MCF 10A (cell line): Measurements from ENCODE around the gene ALDH3B1. TPM values are rescaled to one million over a fixed set of nuclear protein-coding genes. Genes with fewer than 3 reads are reported as not detected.

Experiments used
- BruUV-seq: library from RNA; stranded (reverse); fragments of 400-500 nt; replicated peaks from 2 replicates; lab custom pipeline; 2021; lab: Mats Ljungman, UMichigan
- CTCF ChIA-PET: fragments of 300-600 bp; sonication (Branson Sonifier 250); formaldehyde crosslinking; extraction: SDS; loops from one replicate; lab custom pipeline; 2021; ENCODE audit warnings: antibody characterized with exemption, inconsistent platforms; lab: Yijun Ruan, JAX
- POLR2A ChIA-PET: fragments of 300-600, 350-650 bp; sonication (Branson Sonifier 250); formaldehyde crosslinking; extraction: SDS; loops from one replicate; lab custom pipeline; 2020; ENCODE audit warnings: antibody characterized with exemption, inconsistent platforms; lab: Yijun Ruan, JAX
- DNase-seq: peaks from one replicate; pipeline ENCODE4 v3.0.0-alpha.2; 2018; ENCODE audit not compliant: unreplicated experiment
- H3K27ac Mint-ChIP-seq: one replicate; pipeline ENCODE4 v1.8.0; 2022; ENCODE audit warnings: mild to moderate bottlenecking, low read depth, mixed read lengths; ENCODE audit not compliant: unreplicated experiment
- H3K27me3 Mint-ChIP-seq: one replicate; pipeline ENCODE4 v1.8.0; 2022; ENCODE audit warnings: mixed read lengths; ENCODE audit not compliant: insufficient read depth, unreplicated experiment
- H3K36me3 Mint-ChIP-seq: one replicate; pipeline ENCODE4 v1.8.0; 2022; ENCODE audit warnings: mild to moderate bottlenecking, moderate library complexity, mixed read lengths; ENCODE audit not compliant: insufficient read depth, unreplicated experiment
- H3K4me1 Mint-ChIP-seq: one replicate; pipeline ENCODE4 v1.8.0; 2022; ENCODE audit warnings: mixed read lengths; ENCODE audit not compliant: insufficient read depth, unreplicated experiment
- H3K4me3 Mint-ChIP-seq: one replicate; pipeline ENCODE4 v1.8.0; 2022; ENCODE audit warnings: mild to moderate bottlenecking, moderate library complexity, mixed read lengths; ENCODE audit not compliant: unreplicated experiment
- H3K9me3 Mint-ChIP-seq: one replicate; pipeline ENCODE4 v1.8.0; 2022; ENCODE audit warnings: mixed read lengths; ENCODE audit not compliant: unreplicated experiment
- intact Hi-C: fragments of 100-400 bp; cut with micrococcal nuclease; formaldehyde crosslinking; loops from 2 replicates; pipeline ENCODE4 v1.14.1; 2022
- total RNA-seq: library from RNA; stranded (reverse); gene quantifications from 2 replicates; pipeline ENCODE4 v1.2.3, GENCODE V29; 2022
- TF ChIP-seq, protein P1 (sequence below): fragments of 200-600 bp; IDR thresholded peaks from one replicate; pipeline ENCODE4 v1.8.0; 2022; ENCODE audit warnings: antibody characterized with exemption, mild to moderate bottlenecking; ENCODE audit not compliant: unreplicated experiment

The ALDH3B1 gene
- total RNA-seq, 1 experiment from 2014 or later, result 37.2 TPM

DNA sequence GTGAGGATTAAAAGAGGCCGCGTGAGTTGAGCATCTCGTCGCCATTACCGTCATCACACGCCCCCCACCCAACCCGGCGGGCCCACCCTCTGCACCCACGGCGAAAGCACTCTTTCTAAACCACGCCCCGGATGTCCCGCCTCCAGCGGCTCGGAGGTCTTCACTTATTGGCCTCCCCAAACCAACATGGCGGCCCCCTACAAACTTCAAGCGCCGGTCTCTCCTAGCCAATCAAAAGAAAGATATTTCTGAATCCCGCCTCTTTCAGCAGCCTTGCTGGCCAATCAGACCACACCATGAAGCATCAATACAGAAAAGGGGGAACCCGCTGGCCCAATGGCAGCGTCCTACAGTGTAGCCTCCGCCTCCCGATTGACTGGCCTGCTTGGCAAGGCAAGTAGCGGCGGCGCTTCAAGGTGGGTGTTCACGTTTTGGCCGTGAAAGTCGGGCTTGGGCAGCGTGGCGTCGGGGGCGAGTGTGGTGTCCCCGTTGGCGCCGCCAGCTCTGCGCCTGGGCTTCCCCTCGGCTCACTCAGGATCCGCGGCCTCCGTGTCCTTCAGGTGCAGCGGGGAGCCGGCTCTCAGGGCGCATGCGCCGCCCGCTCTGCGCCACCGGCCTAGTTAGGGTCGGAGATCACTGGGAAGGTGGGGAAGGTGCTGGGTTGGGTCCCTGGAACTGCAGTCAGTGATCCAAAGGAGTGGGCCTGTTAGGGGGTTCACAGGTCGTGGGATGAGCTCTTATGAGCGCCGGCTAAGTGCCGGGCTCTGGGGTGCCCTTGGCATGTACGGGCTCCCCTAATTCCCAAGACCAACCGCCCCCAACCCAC is 20.4 kb downstream of the ALDH3B1 start, which contains the start of gene NDUFS8:
Gene NDUFS8, plus strand, starts transcription at position 364 of the 826 bp plus-strand sequence. CDS start 1,471 bp downstream, outside the sequence.
- Mint-ChIP-seq H3K4me1 (peaks cover 26% of the 10 kb centered on the region), H3K4me3 (peak within 1 kb of the TSS; percentile 92), H3K27ac (peak within 1 kb of the TSS; percentile 89), H3K27me3 (no peaks in the 10 kb centered on the region), H3K9me3 (no peaks in the 10 kb centered on the region), H3K36me3 (peaks cover 40% of the 10 kb centered on the region)
- DNase-seq, result peak; percentile 99
- intact Hi-C loops, result loop anchor here (1.0 kb wide), 1 partner anchor 21 kb away; no protein-coding TSS in a partner anchor
- TF ChIP-seq, protein P1, sequence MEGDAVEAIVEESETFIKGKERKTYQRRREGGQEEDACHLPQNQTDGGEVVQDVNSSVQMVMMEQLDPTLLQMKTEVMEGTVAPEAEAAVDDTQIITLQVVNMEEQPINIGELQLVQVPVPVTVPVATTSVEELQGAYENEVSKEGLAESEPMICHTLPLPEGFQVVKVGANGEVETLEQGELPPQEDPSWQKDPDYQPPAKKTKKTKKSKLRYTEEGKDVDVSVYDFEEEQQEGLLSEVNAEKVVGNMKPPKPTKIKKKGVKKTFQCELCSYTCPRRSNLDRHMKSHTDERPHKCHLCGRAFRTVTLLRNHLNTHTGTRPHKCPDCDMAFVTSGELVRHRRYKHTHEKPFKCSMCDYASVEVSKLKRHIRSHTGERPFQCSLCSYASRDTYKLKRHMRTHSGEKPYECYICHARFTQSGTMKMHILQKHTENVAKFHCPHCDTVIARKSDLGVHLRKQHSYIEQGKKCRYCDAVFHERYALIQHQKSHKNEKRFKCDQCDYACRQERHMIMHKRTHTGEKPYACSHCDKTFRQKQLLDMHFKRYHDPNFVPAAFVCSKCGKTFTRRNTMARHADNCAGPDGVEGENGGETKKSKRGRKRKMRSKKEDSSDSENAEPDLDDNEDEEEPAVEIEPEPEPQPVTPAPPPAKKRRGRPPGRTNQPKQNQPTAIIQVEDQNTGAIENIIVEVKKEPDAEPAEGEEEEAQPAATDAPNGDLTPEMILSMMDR, result no peak
- POLR2A ChIA-PET, result interaction anchor here (0.7 to 3.8 kb wide), 9 partner anchors 9 to 493 kb away, joined by 3 to 59 read pairs (median 4); partner anchors contain the start of genes ALDH3B1 and TCIRG1
- BruUV-seq, result no TSS peak
- CTCF ChIA-PET, result interaction anchor here (0.9 to 1.9 kb wide), 2 partner anchors 8 to 20 kb away, joined by 3 to 10 read pairs; partner anchors contain the start of gene ALDH3B1

DNA sequence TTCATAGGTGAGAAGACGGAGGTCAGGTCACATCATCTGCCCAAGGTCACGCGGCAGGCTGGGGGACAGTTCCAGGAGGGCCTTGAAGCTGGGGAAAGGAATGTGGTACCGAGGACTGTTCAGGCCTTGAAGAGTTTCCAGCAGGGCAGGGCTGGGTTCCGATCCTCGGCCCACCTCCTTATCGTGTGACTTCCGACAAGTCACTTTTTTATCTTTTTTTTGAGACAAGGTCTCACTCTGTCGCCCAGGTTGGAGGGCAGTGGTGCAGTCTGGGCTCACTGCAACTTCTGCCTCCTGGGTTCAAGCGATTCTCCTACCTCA is 21.0 kb downstream of the ALDH3B1 start:
- BruUV-seq, result TSS peak; percentile 16
- TF ChIP-seq, protein P1, result no peak
- peaks cover 26% of the 10 kb centered on the region for H3K4me1 Mint-ChIP-seq

DNA sequence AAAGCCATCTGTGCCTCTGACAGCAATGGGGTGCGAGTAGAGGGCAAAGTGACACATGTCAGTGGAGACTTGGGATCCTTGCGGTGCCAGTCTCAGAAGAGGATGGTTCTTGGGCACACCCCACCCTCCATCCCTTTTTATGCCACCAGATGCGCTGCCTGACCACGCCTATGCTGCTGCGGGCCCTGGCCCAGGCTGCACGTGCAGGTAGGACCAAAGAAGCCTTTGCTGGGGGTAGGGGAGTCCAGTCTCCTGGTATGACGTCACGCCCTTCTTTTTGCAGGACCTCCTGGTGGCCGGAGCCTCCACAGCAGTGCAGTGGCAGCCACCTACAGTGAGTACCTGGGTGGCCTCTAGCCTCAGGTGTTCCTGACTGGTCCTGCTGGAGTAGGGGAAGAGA is 21.9 kb downstream of the ALDH3B1 start:
- DNase-seq, result no peak
- TF ChIP-seq, protein P1, result no peak
- H3K4me3 Mint-ChIP-seq, result peak overlapping the region; percentile 92
- no peaks in the 10 kb centered on the region for H3K27me3 Mint-ChIP-seq
- H3K27ac Mint-ChIP-seq, result peak overlapping the region; percentile 89
- H3K36me3 Mint-ChIP-seq, result peaks cover 30% of the 10 kb centered on the region
- no peaks in the 10 kb centered on the region for H3K9me3 Mint-ChIP-seq
- ChIA-PET CTCF (interaction anchor here (0.6 to 1.9 kb wide), 3 partner anchors 22 to 376 kb away, joined by 4 to 10 read pairs (median 4); partner anchors contain the start of gene ALDH3B1), POLR2A (interaction anchor here (1.2 to 3.8 kb wide), 3 partner anchors 8 to 178 kb away, joined by 4 to 59 read pairs (median 4); partner anchors contain the start of gene TCIRG1)
- no TSS peak for BruUV-seq
- H3K4me1 Mint-ChIP-seq, result peaks cover 26% of the 10 kb centered on the region
- intact Hi-C loops, result no loop called here

More for the DNA sequence above, 21.0 kb downstream of the ALDH3B1 start:
- no peak for DNase-seq
- H3K27me3 Mint-ChIP-seq, result no peaks in the 10 kb centered on the region
- intact Hi-C loops, result no loop called here
- H3K36me3 Mint-ChIP-seq, result peaks cover 38% of the 10 kb centered on the region
- peak overlapping the region; percentile 92 for H3K4me3 Mint-ChIP-seq
- H3K9me3 Mint-ChIP-seq, result no peaks in the 10 kb centered on the region
- ChIA-PET POLR2A (interaction anchor here (0.7 to 3.8 kb wide), 8 partner anchors 9 to 494 kb away, joined by 3 to 59 read pairs (median 4); partner anchors contain the start of genes ALDH3B1 and TCIRG1), CTCF (interaction anchor here (1.2 to 1.9 kb wide), 2 partner anchors 21 to 23 kb away, joined by 4 to 10 read pairs; partner anchors contain the start of gene ALDH3B1)
- H3K27ac Mint-ChIP-seq, result peak overlapping the region; percentile 89
